ENCODE results near the gene CLTC.

CLTC gene

GRCh38 chr17:59620064-59620359 is 317 bp downstream of the CLTC start:
- H3K9me3 ChIP-seq (ENCODE audit: low read length): no peaks in the 10 kb centered on the region
- H3K27ac ChIP-seq (ENCODE audit: low read depth, low read length): peak overlapping the region; percentile 100
- no peaks in the 10 kb centered on the region for H3K36me3 ChIP-seq (ENCODE audit: insufficient read depth, low read length)
- H3K9ac ChIP-seq (ENCODE audit: low read length): peak overlapping the region; percentile 99
- no peaks in the 10 kb centered on the region for H3K27me3 ChIP-seq (ENCODE audit: control insufficient read depth in 1 of 2, insufficient read depth in 2 of 2, low read length in 2 of 2)
- peaks cover 33% of the 10 kb centered on the region for H3K4me1 ChIP-seq (ENCODE audit: insufficient read depth, low read length)
- H3K4me3 ChIP-seq (ENCODE audit: low read depth in 1 of 2, low read length in 2 of 2): peak overlapping the region; percentile 88 to 97

GRCh38 chr17:59620518-59621259 is 994 bp downstream of the CLTC start:
- Histone ChIP-seq H3K27me3 (ENCODE audit: control insufficient read depth in 1 of 2, insufficient read depth in 2 of 2, low read length in 2 of 2) (no peaks in the 10 kb centered on the region), H3K27ac (ENCODE audit: low read depth, low read length) (peak overlapping the region; percentile 100), H3K4me3 (ENCODE audit: low read depth in 1 of 2, low read length in 2 of 2) (peak overlapping the region; percentile 88 to 97), H3K4me1 (ENCODE audit: insufficient read depth, low read length) (peaks cover 34% of the 10 kb centered on the region), H3K9ac (ENCODE audit: low read length) (peak overlapping the region; percentile 99), H3K36me3 (ENCODE audit: insufficient read depth, low read length) (no peaks in the 10 kb centered on the region), H3K9me3 (ENCODE audit: low read length) (no peaks in the 10 kb centered on the region)

- no peak overlapping the region for H3K9ac ChIP-seq (ENCODE audit: low read length)
- peak overlapping the region in 1 of 2 donors; percentile 69 for H3K4me3 ChIP-seq (ENCODE audit: low read depth in 1 of 2, low read length in 2 of 2)
- no peak overlapping the region for H3K27ac ChIP-seq (ENCODE audit: low read depth, low read length)
- H3K36me3 ChIP-seq (ENCODE audit: insufficient read depth, low read length): no peaks in the 10 kb centered on the region
- peaks cover 42% of the 10 kb centered on the region for H3K4me1 ChIP-seq (ENCODE audit: insufficient read depth, low read length)
- H3K27me3 ChIP-seq (ENCODE audit: control insufficient read depth in 1 of 2, insufficient read depth in 2 of 2, low read length in 2 of 2): no peaks in the 10 kb centered on the region
- H3K9me3 ChIP-seq (ENCODE audit: low read length): no peaks in the 10 kb centered on the region
Observed at GRCh38 chr17:59621771-59622170, 2.1 kb downstream of the CLTC start.

GRCh38 chr17:59623151-59623550 is 3.5 kb downstream of the CLTC start:
- H3K4me3 ChIP-seq (ENCODE audit: low read depth in 1 of 2, low read length in 2 of 2): no peak overlapping the region
- H3K4me1 ChIP-seq (ENCODE audit: insufficient read depth, low read length): peaks cover 56% of the 10 kb centered on the region
- H3K9ac ChIP-seq (ENCODE audit: low read length): no peak overlapping the region
- no peaks in the 10 kb centered on the region for H3K9me3 ChIP-seq (ENCODE audit: low read length)
- no peaks in the 10 kb centered on the region for H3K36me3 ChIP-seq (ENCODE audit: insufficient read depth, low read length)
- no peaks in the 10 kb centered on the region for H3K27me3 ChIP-seq (ENCODE audit: control insufficient read depth in 1 of 2, insufficient read depth in 2 of 2, low read length in 2 of 2)
- H3K27ac ChIP-seq (ENCODE audit: low read depth, low read length): peak overlapping the region; percentile 17

GRCh38 chr17:59626756-59627155 is 7.1 kb downstream of the CLTC start:
- Histone ChIP-seq H3K27ac (ENCODE audit: low read depth, low read length) (peak overlapping the region; percentile 27), H3K9ac (ENCODE audit: low read length) (no peak overlapping the region), H3K36me3 (ENCODE audit: insufficient read depth, low read length) (no peaks in the 10 kb centered on the region), H3K4me1 (ENCODE audit: insufficient read depth, low read length) (peaks cover 62% of the 10 kb centered on the region), H3K9me3 (ENCODE audit: low read length) (no peaks in the 10 kb centered on the region), H3K4me3 (ENCODE audit: low read depth in 1 of 2, low read length in 2 of 2) (no peak overlapping the region), H3K27me3 (ENCODE audit: control insufficient read depth in 1 of 2, insufficient read depth in 2 of 2, low read length in 2 of 2) (no peaks in the 10 kb centered on the region)

GRCh38 chr17:59627274-59627673 is 7.6 kb downstream of the CLTC start:
- Histone ChIP-seq H3K27ac (ENCODE audit: low read depth, low read length) (peak overlapping the region; percentile 27), H3K9ac (ENCODE audit: low read length) (no peak overlapping the region), H3K9me3 (ENCODE audit: low read length) (no peaks in the 10 kb centered on the region), H3K36me3 (ENCODE audit: insufficient read depth, low read length) (no peaks in the 10 kb centered on the region), H3K4me3 (ENCODE audit: low read depth in 1 of 2, low read length in 2 of 2) (no peak overlapping the region), H3K27me3 (ENCODE audit: control insufficient read depth in 1 of 2, insufficient read depth in 2 of 2, low read length in 2 of 2) (no peaks in the 10 kb centered on the region), H3K4me1 (ENCODE audit: insufficient read depth, low read length) (peaks cover 56% of the 10 kb centered on the region)

- Histone ChIP-seq H3K27ac (ENCODE audit: low read depth, low read length) (no peak overlapping the region), H3K36me3 (ENCODE audit: insufficient read depth, low read length) (no peaks in the 10 kb centered on the region), H3K4me3 (ENCODE audit: low read depth in 1 of 2, low read length in 2 of 2) (no peak overlapping the region), H3K9ac (ENCODE audit: low read length) (no peak overlapping the region), H3K9me3 (ENCODE audit: low read length) (no peaks in the 10 kb centered on the region), H3K4me1 (ENCODE audit: insufficient read depth, low read length) (peaks cover 52% of the 10 kb centered on the region), H3K27me3 (ENCODE audit: control insufficient read depth in 1 of 2, insufficient read depth in 2 of 2, low read length in 2 of 2) (no peaks in the 10 kb centered on the region)
Observed at GRCh38 chr17:59627770-59628171, 8.1 kb downstream of the CLTC start.

- H3K9ac ChIP-seq (ENCODE audit: low read length): no peak overlapping the region
- no peak overlapping the region for H3K4me3 ChIP-seq (ENCODE audit: low read depth in 1 of 2, low read length in 2 of 2)
- peaks cover 54% of the 10 kb centered on the region for H3K4me1 ChIP-seq (ENCODE audit: insufficient read depth, low read length)
- H3K9me3 ChIP-seq (ENCODE audit: low read length): no peaks in the 10 kb centered on the region
- no peaks in the 10 kb centered on the region for H3K36me3 ChIP-seq (ENCODE audit: insufficient read depth, low read length)
- H3K27me3 ChIP-seq (ENCODE audit: control insufficient read depth in 1 of 2, insufficient read depth in 2 of 2, low read length in 2 of 2): no peaks in the 10 kb centered on the region
- H3K27ac ChIP-seq (ENCODE audit: low read depth, low read length): no peak overlapping the region
Observed at GRCh38 chr17:59629174-59629573, 9.5 kb downstream of the CLTC start.

GRCh38 chr17:59631276-59631675 is 11.6 kb downstream of the CLTC start:
- Histone ChIP-seq H3K27me3 (ENCODE audit: control insufficient read depth in 1 of 2, insufficient read depth in 2 of 2, low read length in 2 of 2) (no peaks in the 10 kb centered on the region), H3K36me3 (ENCODE audit: insufficient read depth, low read length) (no peaks in the 10 kb centered on the region), H3K4me3 (ENCODE audit: low read depth in 1 of 2, low read length in 2 of 2) (no peak overlapping the region), H3K9me3 (ENCODE audit: low read length) (no peaks in the 10 kb centered on the region), H3K9ac (ENCODE audit: low read length) (no peak overlapping the region), H3K27ac (ENCODE audit: low read depth, low read length) (no peak overlapping the region), H3K4me1 (ENCODE audit: insufficient read depth, low read length) (peaks cover 56% of the 10 kb centered on the region)

- Histone ChIP-seq H3K27ac (ENCODE audit: low read depth, low read length) (no peak overlapping the region), H3K4me3 (ENCODE audit: low read depth in 1 of 2, low read length in 2 of 2) (no peak overlapping the region), H3K9ac (ENCODE audit: low read length) (no peak overlapping the region), H3K27me3 (ENCODE audit: control insufficient read depth in 1 of 2, insufficient read depth in 2 of 2, low read length in 2 of 2) (no peaks in the 10 kb centered on the region), H3K36me3 (ENCODE audit: insufficient read depth, low read length) (no peaks in the 10 kb centered on the region), H3K9me3 (ENCODE audit: low read length) (no peaks in the 10 kb centered on the region), H3K4me1 (ENCODE audit: insufficient read depth, low read length) (peaks cover 45% of the 10 kb centered on the region)
Observed at GRCh38 chr17:59632398-59632797, 12.7 kb downstream of the CLTC start.

- Histone ChIP-seq H3K27ac (ENCODE audit: low read depth, low read length) (no peak overlapping the region), H3K4me1 (ENCODE audit: insufficient read depth, low read length) (peaks cover 34% of the 10 kb centered on the region), H3K9me3 (ENCODE audit: low read length) (no peaks in the 10 kb centered on the region), H3K27me3 (ENCODE audit: control insufficient read depth in 1 of 2, insufficient read depth in 2 of 2, low read length in 2 of 2) (no peaks in the 10 kb centered on the region), H3K36me3 (ENCODE audit: insufficient read depth, low read length) (no peaks in the 10 kb centered on the region), H3K4me3 (ENCODE audit: low read depth in 1 of 2, low read length in 2 of 2) (no peak overlapping the region), H3K9ac (ENCODE audit: low read length) (no peak overlapping the region)
Observed at GRCh38 chr17:59633658-59634359, 14.1 kb downstream of the CLTC start.
